ENCODE data around the gene CYP2D6. TPM values are rescaled to one million over a fixed set of nuclear protein-coding genes. Genes with fewer than 3 reads are reported as not detected.

The CYP2D6 gene
- total RNA-seq, 6 donors from 2014 or later = 0.46 to 4.2 (median 1.9) TPM

DNA sequence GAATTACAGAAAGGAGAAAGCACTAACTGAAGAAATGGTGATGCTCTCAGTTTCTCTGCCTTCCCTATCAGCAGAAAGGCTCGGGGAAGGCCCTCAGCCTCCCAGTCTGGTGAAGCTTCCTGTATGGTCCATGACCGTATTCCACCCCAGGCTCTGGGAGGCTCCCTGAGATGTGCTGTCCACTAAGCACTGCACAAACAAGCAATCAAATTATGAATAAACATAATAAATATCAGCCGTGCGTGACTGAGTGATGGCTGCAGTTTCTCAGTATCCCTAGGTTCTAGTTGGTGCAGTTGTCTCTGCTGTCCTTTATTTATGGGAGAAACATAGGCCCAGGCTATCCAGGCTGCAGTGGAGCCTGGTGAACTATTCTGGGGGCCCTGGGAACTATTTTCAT lies 47.5 kb downstream of the CYP2D6 start:
- TF ChIP-seq POLR2AphosphoS5 (IDR thresholded peaks at IDR 0.05) (no peak), EP300 (IDR thresholded peaks at IDR 0.05) (no peak), CTCF (IDR thresholded peaks at IDR 0.05) (no peak), POLR2A (IDR thresholded peaks at IDR 0.05) (no peak)
- Histone ChIP-seq H3K4me3 (no peak overlapping the region), H3K4me1 (peaks cover 21 to 36% (median 29%) of the 10 kb centered on the region in 4 donors), H3K36me3 (peaks cover 13 to 64% (median 36%) of the 10 kb centered on the region in 4 donors), H3K27ac (no peak overlapping the region), H3K27me3 (no peaks in the 10 kb centered on the region), H3K9me3 (no peaks in the 10 kb centered on the region)
- ATAC-seq (ENCODE audit: low FRiP score in 2 of 2) (no peak), DNase-seq (no peak)
- WGBS, 2 donors = 89 to 94% methylated on average over 4 of the region's 4 CpGs

DNA sequence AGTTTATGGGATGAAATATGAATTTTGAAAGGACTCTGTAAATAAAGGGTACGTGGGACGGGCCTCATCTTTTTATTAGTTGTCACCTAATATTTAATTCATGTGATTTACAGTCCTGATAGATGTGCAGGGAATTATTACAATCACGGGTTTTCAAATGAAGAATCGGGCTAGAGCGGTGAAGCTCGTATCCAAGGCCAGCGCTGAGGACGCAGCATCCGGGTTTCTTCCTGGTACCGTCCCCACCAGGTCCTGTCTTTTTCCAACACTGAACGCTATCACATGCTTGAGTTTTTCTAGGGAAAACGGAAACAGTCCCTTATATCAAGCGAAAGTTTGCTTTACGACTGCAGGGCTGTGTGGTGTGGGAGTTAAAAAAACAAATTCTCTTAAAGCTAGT lies 50.3 kb downstream of the CYP2D6 start:
- ATAC-seq (ENCODE audit: low FRiP score in 2 of 2) (no peak), DNase-seq (peak in 1 of 2 donors; percentile 57)
- Histone ChIP-seq H3K27me3 (no peaks in the 10 kb centered on the region), H3K9me3 (no peaks in the 10 kb centered on the region), H3K36me3 (peaks cover 0 to 69% (median 33%) of the 10 kb centered on the region in 4 donors), H3K4me3 (peak overlapping the region; percentile 65 to 80 (median 70)), H3K4me1 (peaks cover 20 to 36% (median 25%) of the 10 kb centered on the region in 4 donors), H3K27ac (peak overlapping the region; percentile 95 to 99 (median 98))
- 0 to 3% methylated on average over 14 of the region's 14 CpGs for WGBS, 2 donors
- TF ChIP-seq CTCF (IDR thresholded peaks at IDR 0.05) (peak in 1 of 6 experiments; percentile 6), POLR2AphosphoS5 (IDR thresholded peaks at IDR 0.05) (no peak), EP300 (IDR thresholded peaks at IDR 0.05) (no peak)

DNA sequence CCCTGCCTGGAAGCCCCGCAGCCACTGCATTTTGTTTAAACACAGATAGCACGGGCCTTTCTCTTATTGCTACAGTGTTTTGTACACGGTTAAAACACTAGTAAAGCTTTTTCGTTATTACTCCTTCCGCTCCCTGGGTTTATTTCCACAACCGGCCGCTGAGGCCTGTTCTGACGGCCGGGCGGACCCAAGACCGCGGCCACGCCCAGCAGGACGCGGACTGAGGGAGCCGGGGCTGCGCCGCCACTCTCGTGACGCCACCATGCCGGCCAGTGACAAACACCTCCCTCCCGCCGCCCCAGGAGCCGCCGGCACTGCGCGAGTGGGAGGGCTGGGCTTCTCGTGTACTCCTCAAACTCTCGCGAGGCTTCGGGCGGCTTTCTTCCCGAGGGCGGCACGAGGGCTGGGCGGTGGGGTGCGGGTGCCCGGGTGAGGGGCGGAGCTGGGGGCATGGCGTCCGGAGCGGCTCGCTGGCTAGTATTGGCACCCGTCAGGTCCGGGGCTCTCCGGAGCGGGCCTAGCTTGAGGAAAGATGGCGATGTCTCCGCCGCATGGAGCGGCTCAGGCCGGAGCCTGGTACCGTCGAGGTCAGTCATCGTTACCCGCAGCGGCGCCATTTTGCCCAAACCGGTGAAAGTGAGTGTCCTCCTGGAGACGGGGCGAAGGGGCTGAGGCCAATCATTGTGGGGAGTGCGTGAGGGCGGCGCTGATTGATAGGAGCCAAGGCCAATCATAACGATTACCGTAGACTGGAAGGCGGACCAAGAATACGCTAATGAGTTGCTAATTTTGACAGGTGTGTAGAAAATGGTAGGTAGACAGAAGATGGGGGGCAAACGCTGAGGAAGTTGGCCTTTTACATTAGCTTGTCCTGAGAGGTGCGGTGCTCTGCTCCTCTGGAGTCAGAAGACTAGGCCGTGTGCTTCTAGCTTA lies 51.0 kb downstream of the CYP2D6 start, which contains the start of gene SMDT1:
Gene SMDT1, plus strand, starts transcription at position 382 of the 933 bp plus-strand sequence. Its CDS starts 69 bp downstream, at position 451.
- peak within 1 kb of the TSS; percentile 95 to 99 (median 98) for H3K27ac ChIP-seq
- 1% methylated on average over 40 to 42 of the region's 71 CpGs for WGBS, 2 donors
- H3K4me1 ChIP-seq = peaks cover 27 to 43% (median 31%) of the 10 kb centered on the region in 4 donors

DNA sequence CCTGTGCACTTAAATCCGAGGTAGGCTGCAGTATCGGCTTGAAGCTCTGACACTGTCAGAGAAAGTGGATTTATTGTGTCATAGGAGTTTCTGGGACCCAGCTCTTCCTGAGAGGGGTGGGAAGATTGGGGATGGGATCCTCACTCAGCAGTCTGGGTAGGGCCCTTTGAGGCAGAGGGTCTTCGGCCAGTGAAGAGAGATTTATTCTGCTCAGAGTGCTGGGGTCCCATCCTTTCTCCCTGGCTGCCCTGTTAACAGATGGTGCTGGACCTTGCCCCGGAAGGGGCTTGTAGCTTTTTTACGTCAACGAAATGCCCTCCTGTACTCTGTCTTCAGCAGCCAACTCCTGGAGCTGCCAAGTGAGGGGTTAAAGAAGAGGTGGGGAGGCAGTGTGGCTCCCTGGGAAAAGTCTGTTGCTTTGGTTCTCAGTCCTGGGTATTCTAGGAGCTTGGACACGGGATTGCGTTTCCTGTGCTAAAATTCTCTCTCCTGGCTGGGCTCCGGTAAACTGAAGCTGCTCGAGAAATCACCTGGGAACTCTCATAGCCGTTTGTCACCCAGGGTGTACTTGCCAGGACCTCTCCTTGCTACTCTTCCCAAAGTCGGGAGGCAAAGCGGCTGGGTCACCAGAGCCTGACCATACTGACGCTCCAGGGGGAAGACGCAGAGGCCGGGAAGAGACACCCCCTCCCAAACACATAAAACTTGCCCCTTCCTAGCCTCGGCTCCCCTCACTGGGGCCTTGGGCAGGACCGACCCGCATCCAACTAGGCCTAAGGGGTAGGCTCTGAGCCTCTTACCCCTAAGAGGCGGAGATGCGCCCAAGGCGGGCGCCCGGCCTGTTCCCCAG lies 51.9 kb downstream of the CYP2D6 start:
- no peaks in the 10 kb centered on the region for H3K27me3 ChIP-seq
- H3K36me3 ChIP-seq = peaks cover 0 to 53% (median 23%) of the 10 kb centered on the region in 4 donors
- ATAC-seq (ENCODE audit: low FRiP score in 2 of 2) (peak; percentile 2 to 14), DNase-seq (peak in 1 of 2 donors; percentile 24)
- H3K4me1 ChIP-seq = peaks cover 32 to 52% (median 33%) of the 10 kb centered on the region in 4 donors
- WGBS, 2 donors = 58 to 60% methylated on average over 21 to 23 of the region's 24 CpGs
- peak overlapping the region; percentile 95 to 99 (median 98) for H3K27ac ChIP-seq
- peak overlapping the region in 3 of 4 donors; percentile 65 to 80 (median 74) for H3K4me3 ChIP-seq
- H3K9me3 ChIP-seq = no peaks in the 10 kb centered on the region
- no peak for TF ChIP-seq CTCF (IDR thresholded peaks at IDR 0.05)
- no peak for TF ChIP-seq POLR2AphosphoS5 (IDR thresholded peaks at IDR 0.05)
- TF ChIP-seq POLR2A (IDR thresholded peaks at IDR 0.05) = no peak
- no peak for TF ChIP-seq EP300 (IDR thresholded peaks at IDR 0.05)

More for the DNA sequence above, 51.0 kb downstream of the CYP2D6 start, which contains the start of gene SMDT1:
- peak; percentile 83 to 87 for TF ChIP-seq POLR2AphosphoS5 (IDR thresholded peaks at IDR 0.05)
- TF ChIP-seq EP300 (IDR thresholded peaks at IDR 0.05) = no peak
- peak in 3 of 4 donors; percentile 63 to 95 (median 79) for TF ChIP-seq POLR2A (IDR thresholded peaks at IDR 0.05)
- peak; percentile 96 to 97 for ATAC-seq (ENCODE audit: low FRiP score in 2 of 2)
- Histone ChIP-seq H3K4me3 (peak within 1 kb of the TSS; percentile 65 to 80 (median 70)), H3K9me3 (no peaks in the 10 kb centered on the region), H3K36me3 (peaks cover 0 to 62% (median 27%) of the 10 kb centered on the region in 4 donors), H3K27me3 (no peaks in the 10 kb centered on the region)
- DNase-seq = peak; percentile 98 to 99
